KG1 (cell line): ENCODE measurements around the gene CADM2.
"Not testable (repeated sequence)": the region's sequence is repeated elsewhere in the genome, so short reads cannot be mapped to it uniquely, and the experiment has no call there.

Experiments
- DNase-seq: peaks from one replicate; lab custom pipeline; 2025; lab: John Stamatoyannopoulos, UW

CADM2 gene

DNA sequence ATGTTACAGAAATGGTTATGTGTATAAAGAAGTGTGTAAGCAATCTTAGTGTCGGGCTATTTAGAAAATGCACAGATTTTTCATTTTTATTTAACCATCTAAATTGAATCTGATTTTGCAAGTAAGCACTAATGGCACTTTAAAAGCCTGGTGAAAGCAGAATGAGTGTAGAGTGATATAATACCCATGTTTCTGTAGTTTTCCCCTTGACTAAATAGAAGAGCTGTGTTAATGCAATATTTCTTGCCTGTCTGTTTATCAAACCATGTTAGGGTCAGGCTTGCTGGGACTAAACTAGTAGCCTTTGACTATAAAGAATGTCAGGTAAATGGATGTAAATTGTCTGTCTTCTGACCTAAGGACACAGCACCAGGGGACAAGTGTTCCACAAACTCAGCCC is 714.0 kb downstream of the CADM2 start:
- DNase-seq, result no peak

DNA sequence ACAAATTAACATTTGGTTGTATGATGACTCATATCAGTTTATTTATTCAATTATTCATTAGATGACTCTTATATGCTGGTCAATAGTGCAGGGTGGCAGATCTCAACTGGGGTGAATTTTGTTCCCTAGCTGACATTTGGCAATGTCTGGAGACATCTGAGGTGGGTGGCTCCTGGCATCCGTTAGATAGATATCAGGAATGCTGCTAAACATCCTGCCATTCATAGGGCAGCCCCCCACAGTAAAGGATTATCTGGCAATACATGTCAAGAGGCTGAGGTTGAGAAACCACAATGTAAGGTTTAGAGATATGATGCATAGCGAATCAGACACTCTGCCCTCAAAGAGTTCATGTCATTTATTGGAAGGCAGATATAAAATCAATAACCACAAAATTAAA is 719.9 kb downstream of the CADM2 start:
- DNase-seq, result no peak

DNA sequence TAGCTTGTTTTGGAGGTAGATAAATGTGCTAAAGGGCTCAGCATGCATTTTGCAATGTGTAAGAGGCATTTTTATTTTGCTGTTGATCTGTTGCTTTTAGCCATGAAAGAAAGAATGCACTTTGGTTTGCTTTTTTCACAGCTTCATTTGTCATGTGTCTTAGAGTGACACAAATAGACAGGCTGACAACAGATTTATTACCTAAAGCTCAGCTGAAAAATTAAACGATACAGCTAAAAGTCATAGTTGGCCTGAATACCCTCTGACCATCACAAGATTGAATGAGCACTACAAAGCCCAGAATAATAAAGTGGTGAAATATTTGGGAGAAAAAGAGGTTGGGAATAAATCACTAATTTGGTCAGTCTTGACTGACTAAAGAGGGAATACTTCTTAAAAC is 723.1 kb downstream of the CADM2 start:
- no peak for DNase-seq

DNA sequence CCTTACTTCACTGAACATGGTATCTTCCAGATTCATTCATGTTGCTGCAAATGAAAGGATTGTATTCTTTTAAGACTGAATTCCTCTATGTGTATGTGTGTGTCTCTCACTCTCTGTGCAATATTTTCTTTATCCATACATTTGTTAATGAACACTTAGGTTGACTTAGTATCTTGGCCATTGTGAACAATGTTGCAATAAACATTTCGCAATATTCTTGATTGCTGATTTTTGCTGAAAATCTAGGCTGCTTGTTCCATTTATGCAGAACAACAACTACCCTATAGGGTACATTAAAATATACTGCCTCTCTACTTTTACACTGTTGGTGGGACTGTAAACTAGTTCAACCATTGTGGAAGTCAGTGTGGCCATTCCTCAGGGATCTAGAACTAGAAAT is 732.4 kb downstream of the CADM2 start:
- DNase-seq, result no peak

DNA sequence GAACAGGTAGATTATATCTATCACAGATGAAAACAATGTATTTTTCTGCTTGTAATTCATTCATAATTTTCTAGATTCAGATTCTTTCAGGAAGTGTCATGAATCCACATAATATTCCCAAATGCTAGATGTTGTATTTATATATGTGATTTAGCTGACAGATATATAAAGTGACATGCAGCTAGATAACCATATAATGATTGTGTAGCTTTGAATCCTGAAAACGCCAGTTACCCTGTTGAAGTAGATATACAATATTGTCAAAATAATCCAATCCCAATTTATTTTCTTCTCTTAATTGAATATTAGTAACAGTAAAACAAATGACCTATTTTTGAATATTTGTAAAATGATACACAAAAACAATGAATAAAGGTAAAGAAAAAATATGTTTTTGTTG is 738.4 kb downstream of the CADM2 start:
- no peak for DNase-seq

DNA sequence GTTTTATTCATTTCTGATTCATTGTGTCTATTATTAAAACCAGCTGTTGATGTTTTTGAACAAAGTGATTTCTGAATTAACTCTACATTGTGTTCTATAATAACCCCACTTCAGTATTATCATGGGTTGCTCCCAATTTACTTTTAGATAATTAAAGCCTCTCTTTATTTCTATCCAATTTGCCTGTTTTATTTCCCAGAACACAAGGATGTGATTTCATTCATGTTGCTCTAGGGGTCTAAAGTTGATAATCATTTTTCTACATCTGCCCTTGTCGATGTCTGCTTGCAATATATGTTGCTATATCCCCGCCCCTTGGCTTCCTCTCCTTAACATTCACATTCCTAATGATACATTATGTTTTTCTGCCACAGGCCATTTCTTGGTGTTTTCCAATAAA is 747.3 kb downstream of the CADM2 start:
- no peak for DNase-seq

DNA sequence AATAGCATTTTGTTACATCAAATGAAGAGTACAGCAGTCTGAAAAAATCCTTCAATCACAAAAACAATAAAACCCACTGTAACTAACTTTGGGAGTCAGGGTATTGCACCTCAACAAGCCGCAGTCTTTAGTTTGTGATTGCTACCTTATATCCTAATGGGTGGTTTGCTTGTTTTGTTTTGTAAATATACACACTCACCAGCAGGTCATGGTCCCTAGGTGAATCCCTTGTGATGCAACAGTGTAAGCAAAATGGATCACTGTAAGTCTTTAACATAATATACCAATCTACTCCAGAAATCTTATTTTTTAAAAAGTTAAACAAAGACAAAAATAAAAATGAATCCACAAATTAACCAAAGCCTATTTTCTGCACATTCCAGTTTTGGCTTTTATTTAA is 749.5 kb downstream of the CADM2 start:
- not testable (repeated sequence) for DNase-seq

DNA sequence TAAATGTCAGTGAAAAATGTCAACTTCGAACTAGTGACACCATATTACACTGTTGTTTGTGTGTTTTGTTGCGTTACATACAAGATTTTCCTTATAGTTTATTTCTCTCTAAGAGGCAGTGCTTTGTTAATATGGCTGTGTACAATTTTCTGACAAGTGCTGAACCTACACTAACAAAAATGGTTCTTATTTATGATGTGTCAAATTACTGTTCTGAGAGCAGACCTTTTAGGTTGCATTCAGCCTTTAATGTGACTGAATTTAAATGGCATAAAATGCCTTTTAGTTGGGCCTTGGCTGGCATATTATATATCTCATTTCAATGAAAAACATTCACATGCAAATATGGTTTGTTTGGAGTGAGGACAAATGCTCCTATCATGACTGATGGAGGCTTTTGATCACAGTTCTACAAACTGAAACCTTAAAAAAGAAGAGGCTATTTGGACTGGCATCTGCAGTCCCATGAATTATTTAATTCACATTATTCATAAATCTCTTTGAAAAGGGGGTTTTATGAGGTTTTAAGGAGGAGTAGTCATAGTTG is 750.6 kb downstream of the CADM2 start:
- DNase-seq, result no peak

DNA sequence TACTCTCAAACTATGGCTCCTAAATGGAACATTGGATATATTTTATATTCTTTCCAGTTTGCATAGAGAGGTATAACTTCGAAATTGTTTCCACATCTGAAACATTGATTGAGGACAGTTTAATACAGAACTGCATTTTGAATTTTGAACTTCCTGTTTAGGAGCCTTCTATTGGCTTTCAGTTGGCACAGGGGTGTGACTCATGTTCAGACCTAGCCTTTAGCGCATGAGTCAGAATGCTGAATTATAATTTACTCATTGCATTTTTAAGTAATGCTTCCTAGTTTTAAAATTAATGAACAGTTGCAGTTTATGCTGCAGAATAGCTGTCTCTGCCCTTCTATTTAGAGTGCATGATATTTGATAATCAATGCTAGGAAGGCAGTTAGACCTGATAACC is 751.7 kb downstream of the CADM2 start:
- no peak for DNase-seq

DNA sequence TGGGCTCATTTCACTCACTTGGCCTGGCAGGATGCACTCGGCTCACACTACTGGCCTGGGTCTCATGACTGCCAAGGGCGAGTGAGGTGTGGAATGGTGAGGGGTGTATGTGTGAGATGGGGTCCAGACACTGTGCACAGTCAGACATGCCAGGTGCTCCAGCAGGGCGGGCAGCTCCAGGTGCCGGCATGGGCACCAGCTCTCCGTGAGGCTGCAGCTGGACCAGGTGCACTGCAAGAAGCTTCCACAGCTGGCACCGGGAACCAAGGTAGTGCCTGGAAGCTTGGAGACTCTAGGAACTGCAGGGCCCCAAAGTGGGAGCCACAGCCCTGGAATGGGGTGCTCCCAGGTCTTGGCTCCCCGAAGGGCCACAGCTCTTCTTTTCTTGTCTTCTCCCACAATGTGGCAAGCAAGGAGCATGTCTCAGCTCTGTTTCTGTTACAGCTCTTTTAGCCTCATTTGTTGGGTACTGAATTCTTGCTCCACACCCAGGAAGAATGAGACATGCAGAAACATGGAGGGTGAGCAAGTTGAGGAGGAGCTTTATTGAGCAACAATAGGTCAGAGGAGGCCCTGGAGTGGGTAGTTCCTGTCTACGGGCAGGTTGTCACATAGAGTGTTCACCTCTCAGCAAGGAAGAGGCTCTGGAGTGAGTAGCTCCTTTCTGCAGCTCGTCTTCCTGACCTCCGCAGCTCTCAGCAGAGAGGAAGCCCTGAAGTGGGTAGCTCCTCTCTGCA is 762.8 kb downstream of the CADM2 start:
- DNase-seq, result no peak

DNA sequence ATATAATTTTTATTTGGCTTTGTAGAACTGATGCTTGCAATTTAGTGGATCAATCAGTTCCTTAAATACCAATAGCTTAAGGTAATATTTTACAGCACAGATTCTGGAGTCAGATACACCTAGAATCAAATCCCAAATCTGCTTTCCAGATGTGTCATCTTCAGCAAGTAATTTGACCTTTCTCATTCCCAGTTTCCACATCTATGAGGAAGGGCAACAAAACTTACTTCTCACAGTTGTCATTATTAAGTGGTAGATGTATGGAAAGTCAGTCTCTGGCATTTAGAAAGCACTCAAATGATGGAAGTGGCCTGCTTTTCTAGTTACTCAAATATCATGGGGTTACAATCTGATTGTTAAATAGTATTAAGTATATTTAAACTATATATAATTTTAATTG is 767.0 kb downstream of the CADM2 start:
- no peak for DNase-seq

DNA sequence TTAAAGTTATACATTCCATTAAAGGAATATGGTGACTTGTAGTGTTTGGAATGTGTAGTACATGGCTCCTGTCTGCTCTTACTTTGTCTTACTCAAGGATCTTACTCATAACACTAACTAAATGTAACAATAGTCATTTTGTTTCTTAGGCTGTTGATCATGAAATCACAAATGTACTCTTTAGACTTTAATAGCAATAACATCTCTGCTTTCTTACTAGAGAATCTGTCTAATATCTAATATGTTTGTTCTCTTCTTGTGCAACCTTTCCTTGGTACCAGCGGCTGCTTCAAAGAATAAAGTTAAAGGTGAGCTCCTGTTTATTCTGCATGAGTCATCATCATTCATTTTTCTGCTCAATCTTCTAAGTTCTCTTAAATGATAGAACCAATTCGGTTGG is 767.5 kb downstream of the CADM2 start:
- no peak for DNase-seq

DNA sequence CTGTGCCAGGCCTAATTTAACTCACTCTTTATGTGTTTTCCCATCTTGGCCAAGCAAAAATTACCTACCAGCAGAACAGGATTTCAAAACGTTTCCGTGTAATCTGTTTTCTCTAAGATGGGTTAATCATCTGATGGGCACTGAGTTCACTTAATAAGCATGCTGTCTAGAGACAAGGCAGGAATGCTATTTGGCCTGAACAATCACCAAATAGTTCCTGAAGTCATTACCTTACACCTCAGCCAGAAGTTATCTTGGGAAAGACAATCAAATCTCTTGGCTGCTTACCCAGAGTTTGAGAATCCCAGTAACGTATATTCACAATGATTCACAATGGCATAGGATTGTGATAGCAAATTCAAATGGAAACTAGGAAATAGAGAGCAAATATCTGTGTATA is 779.1 kb downstream of the CADM2 start:
- DNase-seq, result no peak

DNA sequence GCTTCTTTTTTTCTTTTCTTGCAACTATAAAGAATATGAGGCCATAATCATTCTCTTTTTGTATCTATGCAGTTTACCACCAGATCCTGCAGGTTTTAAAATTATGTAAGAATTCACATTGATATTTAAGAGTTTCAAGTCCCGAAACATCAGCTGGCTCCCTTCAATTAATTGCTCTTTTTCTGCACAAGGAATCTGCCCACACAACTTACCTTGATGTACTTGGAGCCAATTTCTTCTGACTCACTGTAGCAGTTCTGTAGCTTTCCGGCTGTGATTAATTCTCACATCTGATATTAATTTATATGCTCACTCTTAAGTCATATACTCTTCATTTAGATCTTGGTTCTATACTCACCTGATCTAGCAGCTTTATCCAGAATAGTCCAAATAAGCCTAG is 781.8 kb downstream of the CADM2 start:
- DNase-seq, result no peak

DNA sequence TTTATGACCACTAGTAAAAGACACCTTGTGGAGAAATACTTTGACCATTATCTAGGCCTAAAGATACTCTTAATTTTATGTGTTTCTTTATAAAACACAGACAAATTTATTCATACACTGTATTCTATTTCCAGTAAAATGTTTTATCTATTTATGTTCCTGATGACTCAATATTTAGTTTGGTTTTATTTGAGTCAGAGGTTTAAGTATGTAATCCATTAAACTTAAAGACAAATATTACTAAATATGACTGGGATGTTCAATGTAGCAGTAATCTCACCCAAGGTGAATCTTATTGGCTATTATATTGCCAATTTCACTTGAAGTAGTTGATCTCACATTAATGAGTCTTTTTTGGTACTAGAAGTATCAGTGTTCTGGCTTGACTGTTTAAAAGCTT is 799.7 kb downstream of the CADM2 start:
- no peak for DNase-seq

DNA sequence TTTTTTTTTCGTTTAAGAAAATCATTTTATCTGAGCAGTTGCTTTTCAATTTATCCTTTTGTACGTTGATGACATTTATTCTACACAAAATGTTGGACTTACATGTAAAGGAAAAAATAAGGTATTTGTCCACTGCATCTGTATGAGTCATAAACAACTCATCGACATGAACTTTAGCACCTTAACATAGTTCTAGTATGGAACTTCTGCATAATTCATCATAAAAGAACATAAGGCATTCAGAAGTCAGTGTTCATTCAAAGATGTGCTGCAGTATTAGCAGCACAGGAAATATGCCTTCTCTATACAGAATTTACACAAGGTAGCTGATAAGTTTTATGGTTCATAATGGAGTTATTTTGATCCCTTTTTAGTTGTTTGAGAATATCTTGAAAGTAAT is 801.6 kb downstream of the CADM2 start:
- DNase-seq, result no peak

DNA sequence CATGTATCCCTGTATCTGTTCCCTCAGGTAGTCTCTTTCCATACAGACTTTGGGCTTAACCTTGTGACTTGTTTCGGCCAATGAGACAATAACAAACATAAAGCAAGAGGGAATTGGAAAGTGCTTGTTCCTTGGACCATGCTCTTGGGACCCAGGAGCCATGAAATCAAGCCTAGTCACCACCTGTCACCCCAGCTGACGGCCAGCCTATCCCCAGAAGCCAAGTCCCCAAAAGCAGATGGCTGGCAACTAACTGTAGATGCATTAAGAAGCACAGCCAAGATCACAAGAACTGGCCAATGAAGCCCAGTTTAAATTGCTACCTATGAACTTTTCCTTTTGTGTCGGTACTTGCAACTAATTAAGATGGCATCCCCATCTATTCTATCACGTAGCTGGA is 822.0 kb downstream of the CADM2 start:
- DNase-seq, result no peak

DNA sequence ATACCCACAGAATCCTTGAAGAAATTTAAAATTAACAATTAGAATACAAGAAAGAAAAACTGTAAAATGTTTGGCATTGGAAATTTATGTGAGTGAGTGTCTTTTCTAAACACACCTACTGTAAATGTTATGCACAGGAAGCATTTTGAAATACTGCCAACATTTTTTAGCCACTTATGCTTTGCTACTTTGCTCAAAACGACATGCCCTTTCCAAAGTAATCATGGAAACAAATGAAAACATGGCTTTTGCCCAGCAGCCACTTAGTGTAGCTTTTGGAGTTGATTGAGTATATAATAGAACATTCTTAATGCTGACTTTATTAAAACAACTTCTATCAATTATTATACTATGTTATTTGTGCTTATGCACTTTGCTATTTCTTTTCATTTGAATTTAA is 823.0 kb downstream of the CADM2 start:
- no peak for DNase-seq

DNA sequence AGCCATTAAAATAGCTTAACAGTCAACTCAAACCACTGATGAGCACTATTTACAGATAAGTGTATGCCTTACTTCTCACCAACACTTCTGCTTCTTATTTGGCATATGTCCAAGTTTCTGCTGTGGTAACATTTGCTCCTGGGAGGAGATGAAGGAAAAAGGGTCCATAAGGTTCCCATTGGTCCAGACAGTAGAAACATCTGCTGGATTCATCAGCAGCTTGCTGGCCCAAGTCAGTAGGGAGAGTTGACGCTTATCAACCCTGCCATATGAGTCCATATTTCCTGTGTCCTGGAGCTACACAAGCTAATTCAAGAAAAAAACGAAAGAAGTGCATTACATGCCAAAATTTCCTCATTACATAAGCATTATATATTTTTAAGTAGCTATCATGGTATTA is 824.5 kb downstream of the CADM2 start:
- no peak for DNase-seq

DNA sequence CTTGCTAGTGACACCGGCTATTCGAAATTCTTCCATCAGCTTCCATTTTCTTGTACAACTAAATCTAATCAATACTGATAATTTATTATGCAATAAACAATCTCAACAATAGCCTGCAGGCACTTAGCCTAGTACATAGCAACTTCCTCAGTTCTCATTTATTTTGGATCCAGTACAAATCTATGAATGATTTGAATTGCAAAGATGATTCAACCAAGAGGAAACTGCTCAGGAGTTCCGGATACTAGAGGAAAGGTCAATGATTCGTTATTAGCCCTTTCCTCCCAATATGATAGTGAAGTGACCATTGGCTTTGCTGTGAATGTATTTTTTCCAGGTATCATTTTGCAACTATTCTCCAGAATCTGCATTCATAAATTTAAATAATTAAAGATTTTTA is 827.0 kb downstream of the CADM2 start:
- DNase-seq, result no peak

DNA sequence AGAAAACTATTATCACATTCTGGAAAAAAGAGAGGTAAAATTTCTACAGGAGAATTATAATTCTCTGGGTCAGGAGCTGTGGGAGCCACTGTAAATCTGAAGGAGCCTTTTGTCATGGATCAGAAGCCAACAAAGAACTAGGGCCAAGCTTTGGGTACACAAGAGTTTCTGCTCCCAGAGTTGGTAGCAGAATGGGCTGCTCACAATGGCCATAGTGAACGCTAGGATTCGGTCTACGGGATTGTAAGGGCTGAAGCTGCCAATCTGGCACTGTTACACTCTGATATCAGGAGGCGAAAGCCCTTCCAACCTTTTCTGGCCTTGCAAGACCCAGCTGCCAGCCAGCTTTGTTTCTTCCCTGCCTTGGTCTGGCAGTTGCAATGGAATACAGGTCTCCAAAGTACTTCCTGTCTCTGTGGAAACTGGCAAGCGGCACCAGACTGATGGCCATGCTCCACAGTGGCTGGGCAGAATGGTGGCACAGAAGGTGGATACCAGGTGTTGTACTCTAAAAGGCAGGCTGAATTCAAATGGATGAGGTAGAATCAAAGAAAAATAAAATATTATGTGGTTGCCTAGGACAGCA is 831.7 kb downstream of the CADM2 start:
- DNase-seq, result no peak

DNA sequence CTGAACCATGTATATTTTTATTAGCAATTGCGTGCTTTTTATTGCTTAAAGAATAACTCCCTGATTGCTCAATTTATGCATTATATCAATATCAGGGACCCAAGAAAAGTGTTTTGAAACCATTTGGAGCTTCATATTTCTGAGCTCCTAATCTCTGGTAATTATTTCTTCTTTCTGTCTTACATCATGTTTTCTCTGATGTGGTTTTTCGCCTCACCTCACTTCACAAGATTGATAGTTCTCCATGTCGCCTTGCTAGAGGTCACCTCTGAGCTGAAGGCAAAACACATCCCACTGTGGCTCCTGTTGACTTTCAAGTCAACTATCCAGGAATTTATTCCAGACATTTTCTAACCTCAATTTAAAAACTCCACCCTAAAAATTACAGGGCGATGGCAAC is 837.4 kb downstream of the CADM2 start:
- DNase-seq, result no peak

DNA sequence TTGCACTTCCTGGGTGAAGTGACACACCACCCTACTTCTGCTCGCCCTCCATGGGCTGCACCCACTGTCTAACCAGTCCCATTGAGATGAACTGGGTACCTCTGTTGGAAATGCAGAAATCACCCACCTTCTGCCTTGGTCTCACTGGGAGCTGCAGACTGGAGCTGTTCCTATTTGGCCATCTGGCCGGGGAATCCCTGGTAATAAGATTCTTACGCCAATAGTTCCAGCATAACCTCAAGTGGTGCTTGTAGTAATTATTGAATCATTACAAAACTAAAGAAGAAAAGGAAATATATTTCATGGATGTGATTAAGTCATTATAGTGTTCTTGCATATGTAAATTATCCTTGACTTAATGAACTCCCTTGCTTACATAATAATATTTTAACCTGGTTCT is 841.9 kb downstream of the CADM2 start:
- no peak for DNase-seq

DNA sequence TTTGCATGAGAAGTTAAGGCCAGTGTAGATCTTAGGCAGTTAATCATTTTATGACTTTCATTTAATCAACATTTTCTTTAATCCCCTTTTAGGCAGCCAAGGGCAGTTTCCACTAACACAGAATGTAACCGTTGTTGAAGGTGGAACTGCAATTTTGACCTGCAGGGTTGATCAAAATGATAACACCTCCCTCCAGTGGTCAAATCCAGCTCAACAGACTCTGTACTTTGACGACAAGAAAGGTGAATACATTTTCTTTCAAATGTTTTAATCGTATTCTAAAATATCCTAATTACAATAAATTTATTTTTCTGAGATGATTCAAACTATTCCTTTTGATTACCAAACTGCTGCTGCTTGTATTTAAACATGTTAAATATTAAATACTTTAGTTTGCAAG is 843.2 kb downstream of the CADM2 start:
- DNase-seq, result no peak
